ENCODE data around the gene OTOGL. TPM values are rescaled to one million over a fixed set of nuclear protein-coding genes. Genes with fewer than 3 reads are reported as not detected.

Gene OTOGL
- total RNA-seq, 1 experiment from 2014 or later, result 0.44 TPM

GRCh38 chr12:80192087-80192486 lies 92.8 kb downstream of the OTOGL start:
- no TSS peak for BruUV-seq (replicated peaks)
- H2AFZ ChIP-seq (ENCODE audit: low read length), result no peak overlapping the region

GRCh38 chr12:80193865-80194264 lies 94.5 kb downstream of the OTOGL start:
- Histone ChIP-seq H3K9me3 (ENCODE audit: low read length) (no peaks in the 10 kb centered on the region), H3K4me2 (ENCODE audit: low read length) (no peak overlapping the region), H3K4me3 (ENCODE audit: low read length) (no peak overlapping the region), H3F3A (ENCODE audit: low read length, unreplicated experiment) (no peaks in the 10 kb centered on the region), H3K36me3 (ENCODE audit: low read depth, low read length) (no peaks in the 10 kb centered on the region), H3K27me3 (ENCODE audit: low read length) (no peaks in the 10 kb centered on the region), H3K27ac (ENCODE audit: low read length) (no peak overlapping the region), H4K20me1 (ENCODE audit: low read length) (no peaks in the 10 kb centered on the region), H2AFZ (ENCODE audit: low read length) (no peak overlapping the region), H3K79me2 (ENCODE audit: low read length) (no peaks in the 10 kb centered on the region), H3K9ac (ENCODE audit: low read length) (no peak overlapping the region), H3K4me1 (ENCODE audit: insufficient read depth, low read length) (no peaks in the 10 kb centered on the region), H3K9me2 (replicated peaks; ENCODE audit: low read length) (no peaks in the 10 kb centered on the region)
- ChIA-PET POLR2A (ENCODE audit: unreplicated experiment) (no interaction called here), CTCF (interaction anchor here (1.1 kb wide), 1 partner anchor 76 kb away, joined by 4 read pairs; no protein-coding TSS in a partner anchor)
- no peak for DNase-seq
- TF ChIP-seq EZH2 (IDR thresholded peaks at IDR 0.05; ENCODE audit: low read length, unreplicated experiment) (no peak), CTCF (conservative IDR thresholded peaks at IDR 0.05; ENCODE audit: low read depth, low read length) (no peak), EZH2phosphoT487 (IDR thresholded peaks at IDR 0.05; ENCODE audit: borderline replicate concordance, low read length) (no peak)
- BruUV-seq (replicated peaks), result no TSS peak
- intact Hi-C loops (cut with micrococcal nuclease), result loop anchor here (2.0 to 10.0 kb wide), 3 partner anchors 221 to 1061 kb away; no protein-coding TSS in a partner anchor
- ATAC-seq, result no peak

More at GRCh38 chr12:80192087-80192486, 92.8 kb downstream of the OTOGL start:
- H3F3A ChIP-seq (ENCODE audit: low read length, unreplicated experiment), result no peaks in the 10 kb centered on the region
- ChIA-PET POLR2A (ENCODE audit: unreplicated experiment) (no interaction called here), CTCF (no interaction called here)
- H4K20me1 ChIP-seq (ENCODE audit: low read length), result no peaks in the 10 kb centered on the region
- H3K9ac ChIP-seq (ENCODE audit: low read length), result no peak overlapping the region
- H3K9me3 ChIP-seq (ENCODE audit: low read length), result no peaks in the 10 kb centered on the region
- H3K9me2 ChIP-seq (replicated peaks; ENCODE audit: low read length), result no peaks in the 10 kb centered on the region
- H3K4me3 ChIP-seq (ENCODE audit: low read length), result no peak overlapping the region
- intact Hi-C loops (cut with micrococcal nuclease), result loop anchor here (2.0 to 10.0 kb wide), 3 partner anchors 223 to 1063 kb away; no protein-coding TSS in a partner anchor
- ATAC-seq (no peak), DNase-seq (no peak)
- H3K27me3 ChIP-seq (ENCODE audit: low read length), result no peaks in the 10 kb centered on the region
- H3K36me3 ChIP-seq (ENCODE audit: low read depth, low read length), result no peaks in the 10 kb centered on the region
- no peaks in the 10 kb centered on the region for H3K79me2 ChIP-seq (ENCODE audit: low read length)
- H3K4me1 ChIP-seq (ENCODE audit: insufficient read depth, low read length), result peaks cover 10% of the 10 kb centered on the region
- no peak for TF ChIP-seq EZH2 (IDR thresholded peaks at IDR 0.05; ENCODE audit: low read length, unreplicated experiment)
- no peak for TF ChIP-seq CTCF (conservative IDR thresholded peaks at IDR 0.05; ENCODE audit: low read depth, low read length)
- TF ChIP-seq EZH2phosphoT487 (IDR thresholded peaks at IDR 0.05; ENCODE audit: borderline replicate concordance, low read length), result no peak
- no peak overlapping the region for H3K27ac ChIP-seq (ENCODE audit: low read length)
- H3K4me2 ChIP-seq (ENCODE audit: low read length), result no peak overlapping the region

- BruUV-seq (replicated peaks), result no TSS peak
- Histone ChIP-seq H3K27me3 (ENCODE audit: low read length) (no peaks in the 10 kb centered on the region), H3K9me2 (replicated peaks; ENCODE audit: low read length) (no peaks in the 10 kb centered on the region), H3K36me3 (ENCODE audit: low read depth, low read length) (no peaks in the 10 kb centered on the region), H3K9me3 (ENCODE audit: low read length) (no peaks in the 10 kb centered on the region), H3K4me1 (ENCODE audit: insufficient read depth, low read length) (no peaks in the 10 kb centered on the region), H3F3A (ENCODE audit: low read length, unreplicated experiment) (no peaks in the 10 kb centered on the region), H3K4me2 (ENCODE audit: low read length) (no peak overlapping the region), H3K79me2 (ENCODE audit: low read length) (no peaks in the 10 kb centered on the region), H3K9ac (ENCODE audit: low read length) (no peak overlapping the region), H3K4me3 (ENCODE audit: low read length) (no peak overlapping the region), H2AFZ (ENCODE audit: low read length) (no peak overlapping the region), H3K27ac (ENCODE audit: low read length) (no peak overlapping the region), H4K20me1 (ENCODE audit: low read length) (no peaks in the 10 kb centered on the region)
- intact Hi-C loops (cut with micrococcal nuclease), result loop anchor here (1.0 to 10.0 kb wide), 3 partner anchors 75 to 1060 kb away; no protein-coding TSS in a partner anchor
- POLR2A ChIA-PET (ENCODE audit: unreplicated experiment), result no interaction called here
- CTCF ChIA-PET, result interaction anchor here (0.6 to 1.6 kb wide), 8 partner anchors 75 to 1063 kb away, joined by 3 to 50 read pairs (median 4); no protein-coding TSS in a partner anchor
- ATAC-seq (peak; percentile 78), DNase-seq (peak; percentile 71)
- TF ChIP-seq CTCF (conservative IDR thresholded peaks at IDR 0.05; ENCODE audit: low read depth, low read length), result peak; percentile 79
- no peak for TF ChIP-seq EZH2 (IDR thresholded peaks at IDR 0.05; ENCODE audit: low read length, unreplicated experiment)
- TF ChIP-seq EZH2phosphoT487 (IDR thresholded peaks at IDR 0.05; ENCODE audit: borderline replicate concordance, low read length), result no peak
Observed at GRCh38 chr12:80195074-80195726, 95.9 kb downstream of the OTOGL start.

Measured in PC-3 (cell line).